NCI-H1092 (cell line): ENCODE measurements around the gene GLG1.
"Not testable (repeated sequence)": the region's sequence is repeated elsewhere in the genome, so short reads cannot be mapped to it uniquely, and the experiment has no call there.

Experiments used
- DNase-seq: peaks from one replicate; lab custom pipeline; 2025; lab: John Stamatoyannopoulos, UW

The GLG1 gene

GRCh38 chr16:74407362-74407705, 199.6 kb downstream of the GLG1 start:
- not testable (repeated sequence) for DNase-seq

GRCh38 chr16:74406600-74407361, 200.1 kb downstream of the GLG1 start:
- DNase-seq: not testable (repeated sequence)

GRCh38 chr16:74404148-74404933, 202.6 kb downstream of the GLG1 start:
- DNase-seq: not testable (repeated sequence)

GRCh38 chr16:74400238-74400637, 206.7 kb downstream of the GLG1 start:
- DNase-seq: not testable (repeated sequence)

GRCh38 chr16:74398212-74398895, 208.6 kb downstream of the GLG1 start:
- DNase-seq: not testable (repeated sequence)
